ENCODE results near the gene PACS2.

PACS2 gene

GRCh38 chr14:105418269-105419194 is 104.0 kb downstream of the PACS2 start:
- no peak overlapping the region for H2AFZ ChIP-seq (ENCODE audit: low read depth)
- H3K4me1 ChIP-seq (ENCODE audit: low read depth, poor library complexity, severe bottlenecking), result peaks cover 8% of the 10 kb centered on the region
- no peak overlapping the region for H3K27ac ChIP-seq
- no peak overlapping the region for H3K4me3 ChIP-seq (IDR thresholded peaks at IDR 0.05; ENCODE audit: insufficient read depth, low read depth, low read length)
- H3K79me2 ChIP-seq (ENCODE audit: insufficient read depth, low read depth), result peaks cover 33% of the 10 kb centered on the region
- TF ChIP-seq, protein P1, sequence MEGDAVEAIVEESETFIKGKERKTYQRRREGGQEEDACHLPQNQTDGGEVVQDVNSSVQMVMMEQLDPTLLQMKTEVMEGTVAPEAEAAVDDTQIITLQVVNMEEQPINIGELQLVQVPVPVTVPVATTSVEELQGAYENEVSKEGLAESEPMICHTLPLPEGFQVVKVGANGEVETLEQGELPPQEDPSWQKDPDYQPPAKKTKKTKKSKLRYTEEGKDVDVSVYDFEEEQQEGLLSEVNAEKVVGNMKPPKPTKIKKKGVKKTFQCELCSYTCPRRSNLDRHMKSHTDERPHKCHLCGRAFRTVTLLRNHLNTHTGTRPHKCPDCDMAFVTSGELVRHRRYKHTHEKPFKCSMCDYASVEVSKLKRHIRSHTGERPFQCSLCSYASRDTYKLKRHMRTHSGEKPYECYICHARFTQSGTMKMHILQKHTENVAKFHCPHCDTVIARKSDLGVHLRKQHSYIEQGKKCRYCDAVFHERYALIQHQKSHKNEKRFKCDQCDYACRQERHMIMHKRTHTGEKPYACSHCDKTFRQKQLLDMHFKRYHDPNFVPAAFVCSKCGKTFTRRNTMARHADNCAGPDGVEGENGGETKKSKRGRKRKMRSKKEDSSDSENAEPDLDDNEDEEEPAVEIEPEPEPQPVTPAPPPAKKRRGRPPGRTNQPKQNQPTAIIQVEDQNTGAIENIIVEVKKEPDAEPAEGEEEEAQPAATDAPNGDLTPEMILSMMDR (conservative IDR thresholded peaks at IDR 0.05; ENCODE audit: low read depth, low read length), result no peak
- H3K27me3 ChIP-seq (ENCODE audit: insufficient read depth, low read depth), result no peaks in the 10 kb centered on the region
- H3K4me2 ChIP-seq, result no peak overlapping the region
- no peaks in the 10 kb centered on the region for H4K20me1 ChIP-seq (ENCODE audit: insufficient read depth)
- H3K9ac ChIP-seq, result no peak overlapping the region; the same call in 1 of the 2 replicates
- H3K36me3 ChIP-seq (ENCODE audit: insufficient read depth), result no peaks in the 10 kb centered on the region

- Histone ChIP-seq H3K27ac (peak within 1 kb of the TSS; percentile 52), H3K27me3 (ENCODE audit: insufficient read depth, low read depth) (no peaks in the 10 kb centered on the region), H3K4me2 (peak within 1 kb of the TSS; percentile 48), H3K36me3 (ENCODE audit: insufficient read depth) (no peaks in the 10 kb centered on the region), H2AFZ (ENCODE audit: low read depth) (peak within 1 kb of the TSS; percentile 54; the same call in 1 of the 2 replicates), H3K9ac (peak within 1 kb of the TSS; percentile 88), H3K79me2 (ENCODE audit: insufficient read depth, low read depth) (peaks cover 41% of the 10 kb centered on the region), H3K4me3 (IDR thresholded peaks at IDR 0.05; ENCODE audit: insufficient read depth, low read depth, low read length) (no peak within 1 kb of the TSS), H3K4me1 (ENCODE audit: low read depth, poor library complexity, severe bottlenecking) (peaks cover 8% of the 10 kb centered on the region), H4K20me1 (ENCODE audit: insufficient read depth) (no peaks in the 10 kb centered on the region)
- TF ChIP-seq, protein P1 (conservative IDR thresholded peaks at IDR 0.05; ENCODE audit: low read depth, low read length), result no peak
These were observed 104.9 kb downstream of the PACS2 start, which contains the start of gene MTA1 for GRCh38 chr14:105419195-105420091. TSS of gene MTA1 (plus strand) at chr14:105419827. CDS start at chr14:105420036, 209 bp downstream.

GRCh38 chr14:105420101-105420973 is 105.8 kb downstream of the PACS2 start:
- peaks cover 50% of the 10 kb centered on the region for H3K79me2 ChIP-seq (ENCODE audit: insufficient read depth, low read depth)
- TF ChIP-seq, protein P1 (conservative IDR thresholded peaks at IDR 0.05; ENCODE audit: low read depth, low read length), result no peak
- peak overlapping the region; percentile 52 for H3K27ac ChIP-seq

More at GRCh38 chr14:105420101-105420973, 105.8 kb downstream of the PACS2 start:
- Histone ChIP-seq H3K4me1 (ENCODE audit: low read depth, poor library complexity, severe bottlenecking) (peaks cover 8% of the 10 kb centered on the region), H2AFZ (ENCODE audit: low read depth) (no peak overlapping the region), H3K36me3 (ENCODE audit: insufficient read depth) (no peaks in the 10 kb centered on the region), H3K27me3 (ENCODE audit: insufficient read depth, low read depth) (no peaks in the 10 kb centered on the region), H3K4me3 (IDR thresholded peaks at IDR 0.05; ENCODE audit: insufficient read depth, low read depth, low read length) (no peak overlapping the region), H3K9ac (peak overlapping the region; percentile 88), H4K20me1 (ENCODE audit: insufficient read depth) (no peaks in the 10 kb centered on the region), H3K4me2 (peak overlapping the region; percentile 48; the same call in 1 of the 2 replicates)

All from KMS-11 (cell line).